GM18907 (cell line): ENCODE measurements around the gene LAMA4.

Source experiments
- ATAC-seq: cut with Tn5 transposase; IDR thresholded peaks from one replicate; pipeline ENCODE4 v1.9.1; 2021; ENCODE audit warnings: mild to moderate bottlenecking, moderate library complexity; ENCODE audit not compliant: unreplicated experiment

Gene LAMA4

DNA sequence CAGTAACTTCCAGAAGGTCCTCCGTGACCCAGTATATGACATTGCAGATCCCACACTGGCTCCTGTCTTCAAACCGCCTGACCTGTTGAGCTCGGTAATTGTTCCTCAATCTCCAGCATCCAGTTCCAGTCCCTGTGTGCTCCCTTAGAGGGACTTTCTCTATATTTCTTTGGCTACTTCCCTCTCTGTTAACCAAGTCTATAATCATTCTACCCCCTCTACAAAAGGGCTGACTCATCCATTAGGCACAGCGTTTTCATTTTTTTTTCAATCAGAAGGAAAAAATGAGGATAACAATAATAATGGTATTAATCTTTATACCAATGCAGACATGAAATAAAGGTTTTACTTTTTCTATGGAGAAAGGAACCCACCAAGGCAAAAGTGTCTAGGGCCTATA lies 97.7 kb downstream of the LAMA4 start:
- no peak for ATAC-seq

DNA sequence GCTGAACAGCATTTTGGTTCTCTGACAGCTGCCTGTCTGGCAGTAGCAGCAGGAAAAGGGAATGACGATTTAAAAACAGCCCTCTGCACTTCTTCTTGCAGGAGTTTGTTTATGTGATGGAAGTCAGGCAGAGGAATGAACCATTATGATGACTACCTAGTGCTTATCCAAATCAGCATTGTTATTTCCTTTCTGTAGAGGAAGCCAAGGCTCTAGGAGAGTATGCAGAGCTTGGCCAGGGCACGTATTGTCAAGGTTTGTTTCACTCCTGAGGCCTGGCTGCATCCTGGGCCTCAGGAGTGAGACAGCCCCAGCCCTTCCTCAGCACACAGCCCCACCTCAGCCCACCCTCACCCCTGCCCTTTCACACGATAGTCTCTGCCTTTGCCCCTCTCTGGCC lies 98.5 kb downstream of the LAMA4 start:
- no peak for ATAC-seq

GRCh38 chr6:112154711-112155110 lies 99.7 kb downstream of the LAMA4 start:
- no peak for ATAC-seq

GRCh38 chr6:112153926-112154607 lies 100.3 kb downstream of the LAMA4 start:
- no peak for ATAC-seq

DNA sequence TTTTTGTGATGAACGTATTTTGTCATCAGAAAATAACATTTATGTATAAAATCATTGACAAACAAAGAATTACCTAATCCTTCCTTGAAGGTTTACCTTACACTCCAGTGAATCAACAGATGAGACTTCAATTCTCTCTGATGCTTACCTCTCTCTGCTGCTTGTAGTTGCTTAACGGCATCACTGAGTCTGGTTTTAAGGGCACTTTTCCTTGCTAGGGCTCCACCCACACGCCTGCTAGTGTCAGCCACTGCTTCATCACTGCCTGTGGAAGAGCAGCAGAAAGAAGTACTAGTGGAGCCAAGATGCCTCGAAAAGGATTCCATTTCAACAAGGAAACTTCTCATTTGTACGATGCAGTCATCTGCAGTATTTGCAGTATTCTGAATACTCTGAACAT lies 104.0 kb downstream of the LAMA4 start:
- no peak for ATAC-seq

- ATAC-seq, result no peak
Observed at GRCh38 chr6:112149719-112150263, 104.6 kb downstream of the LAMA4 start.

GRCh38 chr6:112149236-112149635 lies 105.1 kb downstream of the LAMA4 start:
- no peak for ATAC-seq

GRCh38 chr6:112148103-112148502 lies 106.3 kb downstream of the LAMA4 start:
- ATAC-seq, result no peak

GRCh38 chr6:112145080-112145573 lies 109.2 kb downstream of the LAMA4 start:
- no peak for ATAC-seq

- no peak for ATAC-seq
Observed at GRCh38 chr6:112144145-112144926, 110.0 kb downstream of the LAMA4 start.

DNA sequence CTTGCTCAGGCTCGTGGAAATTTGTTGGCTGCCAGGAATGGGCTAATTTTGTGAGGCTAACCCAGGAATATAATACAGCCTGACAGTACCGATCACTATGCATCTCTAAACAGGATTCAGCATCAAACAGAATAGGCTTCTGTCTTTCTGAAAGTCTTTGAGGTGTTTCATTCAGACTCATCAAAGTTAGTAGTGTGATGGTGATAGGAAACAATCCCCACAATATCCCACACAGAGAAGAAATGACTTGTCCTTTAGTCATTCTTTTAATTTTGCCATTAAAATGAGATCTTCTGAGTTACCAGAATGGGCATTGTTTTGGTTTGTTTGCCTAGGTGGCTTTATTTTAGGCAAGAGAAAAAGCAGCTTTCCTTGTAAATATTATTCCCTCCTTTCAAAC lies 112.7 kb downstream of the LAMA4 start:
- ATAC-seq, result no peak

DNA sequence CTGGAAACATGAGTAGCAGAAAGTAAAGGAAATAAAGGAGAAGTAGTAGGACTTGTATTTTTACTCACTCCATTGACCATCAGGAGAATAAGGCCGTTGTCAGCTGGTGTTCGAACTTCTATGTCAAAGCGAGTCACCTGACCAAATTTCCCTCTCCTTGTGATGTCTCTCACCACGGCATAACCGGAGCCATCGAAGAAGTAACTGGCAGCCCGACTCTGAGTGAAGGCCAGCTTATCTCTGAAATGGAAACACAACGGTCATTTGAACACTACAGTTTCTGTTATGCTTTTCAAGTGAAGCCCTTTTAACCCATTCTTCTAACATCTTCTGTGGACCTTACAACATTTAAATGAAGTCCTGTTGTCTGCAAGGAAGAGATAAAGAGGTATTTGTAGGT lies 115.3 kb downstream of the LAMA4 start:
- ATAC-seq, result no peak

DNA sequence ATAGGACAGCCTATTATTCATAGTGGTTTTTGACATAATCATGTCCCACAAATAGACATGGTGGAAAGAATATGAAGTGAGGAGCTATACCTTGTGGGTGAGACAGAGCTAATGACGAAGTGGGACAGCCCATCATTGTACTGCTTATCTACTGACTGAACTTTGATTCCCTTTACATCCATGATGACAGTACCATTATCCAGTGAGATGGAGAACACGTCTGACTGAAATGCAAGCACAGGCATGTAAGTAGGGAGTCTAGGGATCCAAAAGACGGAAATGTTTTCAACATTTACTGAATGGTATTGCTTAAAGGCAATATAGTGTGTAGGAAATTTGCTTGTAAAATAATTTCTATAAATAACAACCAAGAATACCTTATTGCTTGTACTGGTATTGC lies 123.5 kb downstream of the LAMA4 start:
- no peak for ATAC-seq

GRCh38 chr6:112128208-112128607 lies 126.2 kb downstream of the LAMA4 start:
- no peak for ATAC-seq

DNA sequence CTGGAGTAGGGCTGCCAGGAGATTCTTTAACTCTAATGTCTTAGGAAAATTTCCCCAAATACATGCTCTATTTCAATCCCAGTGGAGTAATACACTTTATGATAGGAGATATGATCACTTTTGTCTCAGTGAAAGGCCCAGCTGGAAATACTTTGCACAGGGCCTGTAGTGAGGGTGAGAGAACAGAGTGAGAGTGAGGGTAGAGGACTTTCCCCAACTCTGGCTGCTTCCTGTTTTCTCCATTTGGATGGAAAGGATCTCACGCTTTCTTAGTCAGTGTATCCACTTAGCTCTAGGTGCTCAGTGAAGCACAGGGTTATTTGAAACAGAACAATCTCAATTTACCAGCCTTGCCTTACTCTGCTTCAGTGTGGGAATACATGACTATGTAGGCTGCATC lies 130.4 kb downstream of the LAMA4 start:
- ATAC-seq, result no peak

- ATAC-seq, result no peak
Observed at GRCh38 chr6:112122756-112123155, 131.6 kb downstream of the LAMA4 start.

DNA sequence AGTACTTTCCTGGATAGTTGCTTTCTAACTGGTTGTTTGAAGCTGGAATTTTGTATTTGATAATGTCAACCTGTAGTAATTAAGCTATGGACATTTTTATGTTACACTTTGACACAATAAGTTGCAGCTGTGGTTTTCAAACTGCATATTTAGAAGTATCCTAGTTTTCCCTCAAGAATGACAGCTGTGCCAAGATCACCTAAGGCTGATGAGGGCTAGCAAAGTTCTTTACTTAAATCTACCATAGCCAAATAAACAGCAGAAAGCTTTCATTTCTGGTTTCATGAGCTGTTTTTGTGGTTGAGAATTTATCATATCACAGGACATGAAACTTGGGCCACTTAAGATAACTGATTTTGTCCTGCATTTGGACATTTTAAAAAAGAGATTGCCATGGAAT lies 136.3 kb downstream of the LAMA4 start:
- ATAC-seq, result no peak

- no peak for ATAC-seq
Observed at GRCh38 chr6:112117554-112117953, 136.8 kb downstream of the LAMA4 start.

- ATAC-seq, result no peak
Observed at GRCh38 chr6:112116221-112116620, 138.1 kb downstream of the LAMA4 start.

- no peak for ATAC-seq
Observed at GRCh38 chr6:112114577-112115223, 139.7 kb downstream of the LAMA4 start.

GRCh38 chr6:112113918-112114317 lies 140.4 kb downstream of the LAMA4 start:
- no peak for ATAC-seq

GRCh38 chr6:112113431-112113830 lies 140.9 kb downstream of the LAMA4 start:
- ATAC-seq, result no peak
